ENCODE data around the gene SPDYE17.
"Not testable (repeated sequence)": the region's sequence is repeated elsewhere in the genome, so short reads cannot be mapped to it uniquely, and the experiment has no call there.

Gene SPDYE17

GRCh38 chr7:76998764-76999450 is 33.3 kb downstream of the SPDYE17 start:
- H3K18ac ChIP-seq (ENCODE audit: low read length); H3K79me1 ChIP-seq (ENCODE audit: low read length); H2AK5ac ChIP-seq (ENCODE audit: low read length); H4K12ac ChIP-seq (ENCODE audit: low read depth, low read length); H3K4ac ChIP-seq (ENCODE audit: low read depth, low read length); H2BK12ac ChIP-seq (ENCODE audit: low read length); H3K79me2 ChIP-seq (ENCODE audit: control insufficient read depth, insufficient read depth, low read length, poor library complexity); H3K9me3 ChIP-seq (ENCODE audit: insufficient read depth, low read depth, low read length); H3K9ac ChIP-seq (ENCODE audit: low read length); H4K8ac ChIP-seq (ENCODE audit: low read depth, low read length); H4K91ac ChIP-seq (ENCODE audit: low read depth, low read length); H2AFZ ChIP-seq (ENCODE audit: insufficient read depth, low read length, poor library complexity); H3K4me1 ChIP-seq (ENCODE audit: control insufficient read depth in 1 of 2, insufficient read depth in 2 of 2, low read length in 2 of 2); H3K4me2 ChIP-seq (ENCODE audit: low read length); H2BK120ac ChIP-seq (ENCODE audit: insufficient read depth, low read length, poor library complexity); H3K27me3 ChIP-seq (ENCODE audit: insufficient read depth, low read length); H2BK5ac ChIP-seq (ENCODE audit: low read depth, low read length, poor library complexity); H3K23ac ChIP-seq (ENCODE audit: low read length); H3K27ac ChIP-seq (ENCODE audit: low read depth, low read length); H3K14ac ChIP-seq (ENCODE audit: low read length): not testable (repeated sequence)
- WGBS (ENCODE audit: extremely low coverage, insufficient coverage, insufficient read length) = no CpG with 5 or more reads among the region's 11 CpGs
- peak overlapping the region; percentile 1 for H3K4me3 ChIP-seq (ENCODE audit: low read depth, low read length)
- peaks cover 16 to 19% of the 10 kb centered on the region in 2 experiments for H3K36me3 ChIP-seq (ENCODE audit: control insufficient read depth in 1 of 2, insufficient read depth in 2 of 2, low read length in 2 of 2)
- peak in 1 of 2 donors; percentile 3 for DNase-seq

GRCh38 chr7:76998285-76998589 is 33.9 kb downstream of the SPDYE17 start:
- Histone ChIP-seq H2AK5ac (ENCODE audit: low read length) (no peak overlapping the region), H4K12ac (ENCODE audit: low read depth, low read length) (no peak overlapping the region), H3K79me1 (ENCODE audit: low read length) (no peaks in the 10 kb centered on the region), H2BK12ac (ENCODE audit: low read length) (no peak overlapping the region), H3K9ac (ENCODE audit: low read length) (no peak overlapping the region), H3K23ac (ENCODE audit: low read length) (no peak overlapping the region), H4K91ac (ENCODE audit: low read depth, low read length) (no peak overlapping the region), H3K4me2 (ENCODE audit: low read length) (no peak overlapping the region), H3K9me3 (ENCODE audit: insufficient read depth, low read depth, low read length) (peaks cover 7% of the 10 kb centered on the region), H2BK120ac (ENCODE audit: insufficient read depth, low read length, poor library complexity) (no peak overlapping the region), H3K27me3 (ENCODE audit: insufficient read depth, low read length) (no peaks in the 10 kb centered on the region), H3K14ac (ENCODE audit: low read length) (no peak overlapping the region), H3K27ac (ENCODE audit: low read depth, low read length) (no peak overlapping the region), H3K4ac (ENCODE audit: low read depth, low read length) (no peak overlapping the region), H4K8ac (ENCODE audit: low read depth, low read length) (no peak overlapping the region), H3K79me2 (ENCODE audit: control insufficient read depth, insufficient read depth, low read length, poor library complexity) (no peaks in the 10 kb centered on the region), H3K18ac (ENCODE audit: low read length) (no peak overlapping the region), H2AFZ (ENCODE audit: insufficient read depth, low read length, poor library complexity) (no peak overlapping the region), H3K4me1 (ENCODE audit: control insufficient read depth in 1 of 2, insufficient read depth in 2 of 2, low read length in 2 of 2) (peaks cover 0 to 4% of the 10 kb centered on the region in 2 experiments), H3K36me3 (ENCODE audit: control insufficient read depth in 1 of 2, insufficient read depth in 2 of 2, low read length in 2 of 2) (peaks cover 17 to 19% of the 10 kb centered on the region in 2 experiments), H2BK5ac (ENCODE audit: low read depth, low read length, poor library complexity) (no peak overlapping the region), H3K4me3 (ENCODE audit: low read depth, low read length) (no peak overlapping the region)
- no peak for DNase-seq
- WGBS (ENCODE audit: extremely low coverage, insufficient coverage, insufficient read length) = 100% methylated on average over 2 of the region's 3 CpGs

GRCh38 chr7:76997381-76998284 is 34.5 kb downstream of the SPDYE17 start:
- H2AK5ac ChIP-seq (ENCODE audit: low read length) = no peak overlapping the region
- DNase-seq = no peak
- no peak overlapping the region for H4K8ac ChIP-seq (ENCODE audit: low read depth, low read length)
- no peak overlapping the region for H2AFZ ChIP-seq (ENCODE audit: insufficient read depth, low read length, poor library complexity)
- H2BK120ac ChIP-seq (ENCODE audit: insufficient read depth, low read length, poor library complexity) = no peak overlapping the region
- no peak overlapping the region for H2BK5ac ChIP-seq (ENCODE audit: low read depth, low read length, poor library complexity)
- peak overlapping the region; percentile 69 for H3K9ac ChIP-seq (ENCODE audit: low read length)
- H3K79me1 ChIP-seq (ENCODE audit: low read length) = no peaks in the 10 kb centered on the region
- H2BK12ac ChIP-seq (ENCODE audit: low read length) = no peak overlapping the region
- no peaks in the 10 kb centered on the region for H3K27me3 ChIP-seq (ENCODE audit: insufficient read depth, low read length)
- H4K91ac ChIP-seq (ENCODE audit: low read depth, low read length) = no peak overlapping the region
- H3K79me2 ChIP-seq (ENCODE audit: control insufficient read depth, insufficient read depth, low read length, poor library complexity) = no peaks in the 10 kb centered on the region
- no peak overlapping the region for H3K4me2 ChIP-seq (ENCODE audit: low read length)
- no peak overlapping the region for H3K18ac ChIP-seq (ENCODE audit: low read length)
- peaks cover 13 to 15% of the 10 kb centered on the region in 2 experiments for H3K36me3 ChIP-seq (ENCODE audit: control insufficient read depth in 1 of 2, insufficient read depth in 2 of 2, low read length in 2 of 2)
- H3K4me1 ChIP-seq (ENCODE audit: control insufficient read depth in 1 of 2, insufficient read depth in 2 of 2, low read length in 2 of 2) = peaks cover 0 to 4% of the 10 kb centered on the region in 2 experiments
- 100% methylated on average over 3 of the region's 5 CpGs for WGBS (ENCODE audit: extremely low coverage, insufficient coverage, insufficient read length)
- no peak overlapping the region for H3K23ac ChIP-seq (ENCODE audit: low read length)
- no peak overlapping the region for H3K27ac ChIP-seq (ENCODE audit: low read depth, low read length)
- no peak overlapping the region for H3K4ac ChIP-seq (ENCODE audit: low read depth, low read length)
- H3K4me3 ChIP-seq (ENCODE audit: low read depth, low read length) = peak overlapping the region; percentile 64
- peaks cover 7% of the 10 kb centered on the region for H3K9me3 ChIP-seq (ENCODE audit: insufficient read depth, low read depth, low read length)
- H4K12ac ChIP-seq (ENCODE audit: low read depth, low read length) = no peak overlapping the region
- H3K14ac ChIP-seq (ENCODE audit: low read length) = no peak overlapping the region

- H3K9ac ChIP-seq (ENCODE audit: low read length); H3K14ac ChIP-seq (ENCODE audit: low read length); DNase-seq; H3K4ac ChIP-seq (ENCODE audit: low read depth, low read length); H3K23ac ChIP-seq (ENCODE audit: low read length); H2AFZ ChIP-seq (ENCODE audit: insufficient read depth, low read length, poor library complexity); H3K27me3 ChIP-seq (ENCODE audit: insufficient read depth, low read length); H3K27ac ChIP-seq (ENCODE audit: low read depth, low read length); H2BK5ac ChIP-seq (ENCODE audit: low read depth, low read length, poor library complexity); H3K9me3 ChIP-seq (ENCODE audit: insufficient read depth, low read depth, low read length); H4K91ac ChIP-seq (ENCODE audit: low read depth, low read length); H3K79me2 ChIP-seq (ENCODE audit: control insufficient read depth, insufficient read depth, low read length, poor library complexity); H4K8ac ChIP-seq (ENCODE audit: low read depth, low read length); H3K79me1 ChIP-seq (ENCODE audit: low read length); H2BK12ac ChIP-seq (ENCODE audit: low read length); H3K4me2 ChIP-seq (ENCODE audit: low read length); H2AK5ac ChIP-seq (ENCODE audit: low read length); H3K18ac ChIP-seq (ENCODE audit: low read length); H3K4me1 ChIP-seq (ENCODE audit: control insufficient read depth in 1 of 2, insufficient read depth in 2 of 2, low read length in 2 of 2); H2BK120ac ChIP-seq (ENCODE audit: insufficient read depth, low read length, poor library complexity); H4K12ac ChIP-seq (ENCODE audit: low read depth, low read length): not testable (repeated sequence)
- peak overlapping the region; percentile 49 for H3K4me3 ChIP-seq (ENCODE audit: low read depth, low read length)
- peaks cover 7 to 11% of the 10 kb centered on the region in 2 experiments for H3K36me3 ChIP-seq (ENCODE audit: control insufficient read depth in 1 of 2, insufficient read depth in 2 of 2, low read length in 2 of 2)
Observed at GRCh38 chr7:76996932-76997331, 35.2 kb downstream of the SPDYE17 start.

Data from trophoblast cell (in vitro differentiated cells and primary cell).